GM18499 (cell line): ENCODE results near the gene FAM76B.
A peak's percentile ranks its signal among the peaks of the same experiment; 100 is the strongest.
"Not testable (repeated sequence)": the region's sequence is repeated elsewhere in the genome, so short reads cannot be mapped to it uniquely, and the experiment has no call there.

ENCODE experiments used
- ATAC-seq: cut with Tn5 transposase; IDR thresholded peaks from one replicate; pipeline ENCODE4 v1.9.1; 2021; ENCODE audit warnings: moderate number of reproducible peaks; ENCODE audit not compliant: insufficient read depth, unreplicated experiment

The FAM76B gene

DNA sequence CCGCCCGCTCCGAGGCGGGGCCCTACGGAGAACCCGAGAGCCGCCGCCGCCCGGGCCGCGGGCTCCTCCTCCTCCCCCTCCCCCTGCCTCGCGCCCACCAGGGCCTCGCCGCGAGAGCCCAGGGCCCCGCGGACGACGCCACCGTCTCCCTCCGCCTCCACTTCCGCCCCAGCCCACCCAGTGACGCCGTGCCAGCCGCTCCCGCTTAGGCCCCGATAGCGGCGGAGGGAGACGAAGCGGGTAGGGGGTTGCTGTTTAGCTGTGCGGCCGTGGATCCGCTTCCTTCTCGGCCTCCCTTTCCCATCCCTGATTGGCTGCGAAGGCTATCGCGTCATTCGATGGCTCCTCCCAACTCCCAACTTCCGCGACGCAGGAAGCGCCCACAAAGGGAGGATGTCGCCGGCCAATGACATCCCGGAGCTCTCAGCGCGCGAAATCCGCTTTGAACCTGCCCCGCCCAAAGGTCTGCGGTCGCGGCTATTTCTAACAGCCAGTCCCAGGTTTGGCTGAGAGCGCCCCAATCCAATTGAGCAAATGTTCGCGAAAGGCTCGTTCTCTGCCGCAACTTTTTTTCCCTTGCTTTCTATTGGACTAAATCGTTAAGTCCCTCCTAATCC lies at the start of gene FAM76B:
TSS of gene FAM76B (minus strand) at position 277 of the 617 bp plus-strand sequence. CDS start 304 bp downstream, outside the sequence.
- peak; percentile 46 for ATAC-seq

DNA sequence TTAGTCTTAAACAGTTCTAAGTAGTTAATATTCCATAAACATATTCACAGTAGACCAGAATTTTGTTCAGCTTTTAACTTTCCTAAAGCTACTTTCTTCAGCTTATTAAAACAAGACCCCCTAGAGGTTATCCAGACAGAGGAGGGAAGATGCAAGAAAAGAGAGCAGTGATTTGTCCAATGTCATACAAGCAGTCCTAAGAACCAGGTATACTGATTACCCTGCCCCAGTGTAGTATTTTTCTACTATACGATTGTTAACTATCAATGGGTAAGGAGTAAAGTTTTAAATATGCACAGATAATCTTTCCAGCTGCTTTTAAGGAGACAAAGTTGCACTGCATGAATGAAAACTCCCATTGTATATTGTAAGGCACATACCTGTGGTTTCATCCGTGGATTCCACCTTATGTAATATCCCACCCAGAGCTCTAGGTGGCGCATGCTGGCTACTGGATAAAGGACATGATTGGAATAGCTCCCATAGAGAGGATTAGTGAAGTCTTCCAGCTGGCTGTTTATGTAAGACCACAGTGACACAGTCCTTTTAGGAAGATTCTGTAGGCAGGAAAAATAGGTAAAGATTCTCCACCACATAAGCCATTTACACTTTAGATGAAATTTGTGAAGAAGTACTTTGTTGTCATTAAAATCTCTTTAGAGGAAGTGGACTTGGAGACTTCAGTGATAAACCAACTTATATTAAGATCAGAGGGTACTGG lies 46.3 kb upstream of the FAM76B start:
- ATAC-seq: peak; percentile 52

DNA sequence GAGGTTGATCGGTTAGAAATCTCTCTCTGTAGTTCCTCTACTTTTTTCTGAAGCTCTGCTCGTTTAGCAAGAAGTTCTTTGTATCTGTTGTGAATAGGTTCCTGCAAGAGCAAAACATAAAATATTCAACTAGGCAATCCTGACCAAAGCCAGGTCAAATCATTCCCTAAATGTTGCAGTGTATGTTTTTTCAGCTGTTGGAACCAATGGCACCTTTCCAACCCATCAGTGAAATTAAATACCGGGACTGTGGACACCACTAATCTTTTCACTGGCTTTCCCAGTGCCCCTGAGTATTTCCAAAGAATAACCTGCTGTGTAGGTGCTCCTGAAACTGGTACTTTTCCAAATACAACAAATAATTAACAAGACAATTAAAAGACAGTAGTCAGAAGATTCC lies 45.8 kb upstream of the FAM76B start:
- no peak for ATAC-seq

DNA sequence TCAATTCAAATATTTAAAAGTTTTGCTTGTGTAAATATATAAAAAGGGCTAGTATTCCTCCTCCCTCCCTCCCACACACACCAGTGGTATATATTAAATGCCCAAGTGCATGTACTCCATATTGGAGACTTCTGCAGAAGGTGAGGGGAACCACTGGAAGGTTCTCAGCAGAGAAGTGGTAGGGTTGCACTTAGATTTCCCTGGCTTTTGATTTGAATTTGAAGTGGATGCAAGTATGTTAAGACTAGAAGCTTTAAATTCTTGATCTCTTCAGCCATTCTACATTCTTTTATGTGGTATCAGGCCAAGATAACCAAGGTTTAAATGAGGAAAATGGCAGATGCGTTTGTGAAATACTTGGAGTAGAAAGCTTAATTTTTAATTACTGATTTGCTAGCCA lies 43.8 kb upstream of the FAM76B start:
- no peak for ATAC-seq

DNA sequence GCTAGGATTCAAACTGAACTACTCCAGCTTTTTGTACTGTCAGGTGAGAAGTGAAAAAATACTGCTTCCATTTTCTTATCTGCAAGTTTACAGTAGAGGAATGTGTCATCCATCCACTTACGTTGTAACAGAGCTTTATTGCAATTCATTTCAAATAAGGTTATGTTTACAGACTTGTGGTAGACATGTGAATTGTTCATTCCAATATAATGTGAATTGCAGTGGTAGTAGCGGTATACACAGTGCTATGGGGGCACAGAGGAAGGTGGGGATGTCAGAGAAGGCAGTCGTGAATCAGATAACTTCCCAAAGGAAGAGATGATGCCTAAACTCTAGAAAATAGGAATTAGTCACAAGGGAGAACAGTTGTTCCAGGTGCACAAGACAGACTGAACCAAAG lies 43.2 kb upstream of the FAM76B start:
- no peak for ATAC-seq

DNA sequence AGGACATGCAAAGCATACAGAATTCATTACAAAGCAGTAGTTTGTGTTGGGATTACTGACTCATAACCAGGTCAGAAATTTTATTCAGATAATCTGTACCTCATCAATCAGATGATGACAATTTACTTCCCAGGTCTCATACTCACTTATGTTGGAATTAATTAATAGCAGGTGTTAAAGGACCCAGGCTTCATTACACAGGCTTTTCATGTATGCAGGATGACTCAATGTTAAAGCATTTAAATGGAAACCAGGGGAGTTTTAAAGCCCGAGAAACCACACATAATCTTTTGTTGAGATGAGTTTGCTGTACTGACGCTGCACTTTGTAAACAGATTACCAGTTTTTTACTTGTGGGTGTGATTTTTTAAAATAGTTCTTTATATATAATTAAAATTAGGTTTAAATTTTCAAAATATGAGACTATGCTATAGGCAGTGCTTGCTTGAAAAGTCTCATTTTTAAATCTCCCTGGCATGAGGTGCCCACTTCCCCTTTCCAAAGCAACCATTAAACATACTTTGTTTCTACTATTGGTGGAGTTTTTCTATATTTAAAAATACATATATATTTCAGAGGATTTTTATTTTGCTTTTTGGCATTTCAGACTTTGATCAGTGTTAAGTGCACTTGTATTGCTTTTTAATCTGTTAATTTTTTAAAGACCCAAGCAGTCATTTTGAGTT lies 41.8 kb upstream of the FAM76B start:
- ATAC-seq: no peak

DNA sequence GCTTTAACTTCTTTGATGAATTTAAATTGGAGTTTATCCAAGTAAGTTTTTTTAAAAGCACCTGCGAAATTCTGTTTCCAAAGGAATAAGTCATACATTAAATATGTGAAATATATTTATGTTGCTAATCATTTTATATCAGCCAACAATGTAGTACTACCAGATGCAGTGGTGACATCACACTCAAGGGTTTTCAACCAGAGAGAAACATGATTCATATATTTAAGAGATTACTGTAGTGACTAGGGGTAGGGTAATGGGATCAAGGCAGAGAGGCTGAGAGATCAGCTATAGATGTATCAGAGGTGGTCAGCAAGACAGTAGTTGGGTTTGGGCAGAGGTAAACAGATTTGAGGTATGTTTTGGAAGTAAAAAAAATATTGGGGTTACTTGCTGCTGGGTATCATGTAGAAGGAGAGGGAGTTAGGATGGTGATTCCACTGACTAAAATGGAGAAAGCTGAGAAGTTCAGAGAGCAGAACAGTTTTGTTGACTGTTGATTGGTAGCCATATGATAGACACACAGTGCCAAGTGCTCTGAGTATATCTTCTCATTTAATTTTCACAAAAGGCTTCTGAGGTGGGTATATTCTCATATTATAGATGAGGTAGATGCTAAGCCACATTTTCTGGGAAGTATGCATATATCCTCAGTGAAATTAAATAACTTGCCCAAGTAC lies 40.1 kb upstream of the FAM76B start:
- no peak for ATAC-seq

DNA sequence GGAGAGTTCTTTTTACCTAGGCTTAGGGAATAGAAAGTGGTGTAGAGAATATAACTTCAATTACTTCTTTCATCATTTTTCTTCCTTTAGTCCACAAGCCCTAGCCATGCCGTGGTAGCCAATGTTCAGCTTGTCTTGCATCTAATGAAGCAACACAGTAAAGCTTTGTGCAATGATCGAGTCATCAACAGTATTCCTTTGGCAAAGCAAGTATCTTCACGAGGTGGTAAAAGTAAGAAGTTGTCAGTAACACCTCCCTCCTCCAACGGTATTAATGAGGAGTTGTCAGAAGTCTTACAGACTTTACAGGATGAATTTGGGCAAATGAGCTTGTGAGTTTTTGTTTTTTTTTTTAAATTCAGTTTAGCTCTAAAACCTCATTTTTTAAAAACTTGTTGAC lies 38.1 kb upstream of the FAM76B start:
- no peak for ATAC-seq

DNA sequence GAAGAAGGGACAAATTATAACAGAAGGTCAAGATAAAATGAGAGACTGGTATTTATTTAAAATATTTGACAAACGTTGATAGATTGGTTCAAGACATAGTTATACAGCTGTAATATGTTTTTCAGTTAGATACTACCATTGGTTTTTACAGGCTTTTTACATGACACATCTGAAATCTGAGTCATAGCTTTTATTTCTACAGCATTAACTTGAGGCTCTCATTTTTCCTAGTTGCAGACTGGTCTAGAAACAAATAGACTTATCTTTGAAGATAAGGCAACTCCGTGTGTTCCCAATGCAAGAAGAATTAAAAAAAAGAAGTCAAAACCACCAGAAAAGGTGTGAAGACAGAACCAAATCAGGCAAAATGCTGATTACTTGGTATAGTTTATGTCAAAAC lies 32.1 kb upstream of the FAM76B start:
- no peak for ATAC-seq

DNA sequence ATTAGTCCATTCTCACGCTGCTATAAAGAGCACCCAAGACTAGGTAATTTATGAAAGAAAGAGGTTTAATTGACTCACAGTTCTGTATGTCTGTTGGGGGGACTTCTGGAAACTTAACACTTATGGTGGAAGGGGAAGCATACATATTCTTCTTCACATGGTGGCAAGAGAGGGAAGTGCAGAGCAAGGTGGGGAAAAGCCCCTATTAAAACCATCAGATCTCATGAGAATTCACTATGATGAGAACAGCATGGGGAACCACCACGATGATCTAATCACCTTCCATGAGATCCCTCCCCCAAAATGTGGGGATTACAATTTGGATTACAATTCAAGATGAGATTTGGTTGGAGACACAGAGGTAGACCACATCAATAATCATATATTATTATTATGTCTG lies 26.5 kb upstream of the FAM76B start:
- no peak for ATAC-seq

DNA sequence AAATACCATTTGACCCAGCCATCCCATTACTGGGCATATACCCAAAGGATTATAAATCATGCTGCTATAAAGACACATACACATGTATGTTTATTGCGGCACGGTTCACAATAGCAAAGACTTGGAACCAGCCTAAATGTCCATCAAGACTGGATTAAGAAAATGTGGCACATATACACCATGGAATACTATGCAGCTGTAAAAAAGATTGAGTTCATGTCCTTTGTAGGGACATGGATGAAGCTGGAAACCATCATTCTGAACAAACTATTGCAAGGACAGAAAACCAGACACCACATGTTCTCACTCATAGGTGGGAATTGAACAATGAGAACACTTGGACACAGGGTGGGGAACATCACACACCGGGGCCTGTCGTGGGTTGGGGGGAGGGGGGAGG lies 21.5 kb upstream of the FAM76B start:
- ATAC-seq: not testable (repeated sequence)

DNA sequence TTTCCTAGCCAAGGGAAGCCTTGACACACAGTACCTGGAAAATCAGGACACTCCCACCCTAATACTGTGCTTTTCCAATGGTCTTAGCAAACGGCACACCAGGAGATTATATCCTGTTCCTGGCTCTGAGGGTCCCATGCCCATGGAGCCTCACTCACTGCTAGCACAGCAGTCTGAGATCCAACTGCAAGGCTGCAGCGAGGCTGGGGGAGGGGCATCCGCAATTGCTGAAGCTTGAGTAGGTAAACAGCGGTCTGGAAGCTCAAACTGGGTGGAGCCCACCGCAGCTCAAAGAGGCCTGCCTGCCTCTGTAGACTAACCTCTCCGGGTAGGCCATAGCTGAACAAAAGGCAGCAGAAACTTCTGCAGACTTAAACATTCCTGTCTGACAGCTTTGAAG lies 16.9 kb upstream of the FAM76B start:
- ATAC-seq: not testable (repeated sequence)

DNA sequence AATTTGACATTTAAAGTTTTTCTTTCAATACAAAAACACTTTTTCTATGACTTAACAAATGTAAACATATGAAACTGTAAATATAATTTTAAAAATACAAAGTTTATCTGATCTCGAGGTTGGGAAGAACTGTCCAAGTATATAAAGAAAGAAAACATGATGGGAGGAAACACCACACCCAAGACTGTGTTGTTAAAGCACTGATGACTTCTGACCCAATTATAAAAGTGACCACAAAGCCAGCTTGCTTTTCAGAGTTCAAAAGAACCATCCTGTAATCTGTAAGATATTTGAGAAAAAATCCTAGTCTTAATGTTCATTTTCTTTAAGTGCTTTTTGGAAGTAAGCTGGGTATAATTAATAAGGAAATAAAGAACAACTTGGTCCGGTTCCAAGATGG lies 16.3 kb upstream of the FAM76B start:
- no peak for ATAC-seq

DNA sequence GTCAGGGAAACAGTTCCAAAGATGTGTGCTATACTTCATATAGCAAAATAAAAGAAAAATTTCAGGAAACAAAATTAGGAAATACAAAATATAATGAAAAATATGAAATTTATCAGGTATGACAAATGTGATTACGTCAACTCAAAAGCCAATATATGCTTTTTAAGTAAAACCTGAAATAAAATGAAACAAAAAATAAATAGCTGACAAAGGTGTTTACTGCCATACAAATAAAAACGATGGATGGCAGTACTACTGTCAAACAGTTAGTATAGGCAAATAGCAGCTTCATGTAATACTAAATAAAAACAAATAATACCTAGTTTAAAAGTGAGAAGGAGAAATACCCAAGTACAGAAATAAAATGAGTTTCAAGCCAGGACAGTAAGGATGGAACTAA lies 14.4 kb upstream of the FAM76B start:
- no peak for ATAC-seq

DNA sequence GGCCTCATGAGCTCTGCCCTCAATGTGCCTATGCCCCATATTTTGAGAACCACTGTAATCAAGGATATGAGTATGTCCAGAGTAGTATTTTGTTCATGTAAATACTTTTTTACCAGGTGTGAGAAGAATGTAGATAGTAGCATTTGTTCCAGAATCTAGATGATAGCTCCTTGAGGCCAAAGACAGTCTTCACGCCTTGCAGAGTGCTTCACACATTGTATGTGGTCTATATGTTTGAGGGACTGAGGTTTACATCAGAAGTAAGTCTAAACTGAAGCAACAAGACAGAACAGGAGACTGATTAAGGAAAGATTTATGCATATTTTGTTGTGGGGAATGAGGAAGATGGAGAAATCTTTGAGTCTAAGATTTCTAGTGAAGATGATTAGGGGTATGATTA lies 13.2 kb upstream of the FAM76B start:
- no peak for ATAC-seq

DNA sequence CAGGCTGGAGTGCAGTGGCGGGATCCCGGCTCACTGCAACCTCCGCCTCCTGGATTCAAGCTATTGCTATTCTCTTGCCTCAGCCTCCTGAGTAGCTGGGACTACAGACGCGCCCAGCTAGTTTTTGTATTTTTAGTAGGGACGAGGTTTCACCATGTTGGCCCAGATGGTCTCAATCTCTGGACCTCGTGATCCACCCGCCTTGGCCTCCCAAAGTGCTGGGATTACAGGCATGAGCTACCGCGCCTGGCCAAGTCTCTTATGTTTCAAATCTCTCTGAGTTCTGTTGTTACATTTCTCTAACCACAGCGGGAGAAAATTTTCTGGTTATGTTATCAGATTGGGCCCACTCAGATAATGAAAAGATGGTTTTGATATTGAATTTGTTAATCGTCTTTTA lies 10.9 kb upstream of the FAM76B start:
- ATAC-seq: no peak

DNA sequence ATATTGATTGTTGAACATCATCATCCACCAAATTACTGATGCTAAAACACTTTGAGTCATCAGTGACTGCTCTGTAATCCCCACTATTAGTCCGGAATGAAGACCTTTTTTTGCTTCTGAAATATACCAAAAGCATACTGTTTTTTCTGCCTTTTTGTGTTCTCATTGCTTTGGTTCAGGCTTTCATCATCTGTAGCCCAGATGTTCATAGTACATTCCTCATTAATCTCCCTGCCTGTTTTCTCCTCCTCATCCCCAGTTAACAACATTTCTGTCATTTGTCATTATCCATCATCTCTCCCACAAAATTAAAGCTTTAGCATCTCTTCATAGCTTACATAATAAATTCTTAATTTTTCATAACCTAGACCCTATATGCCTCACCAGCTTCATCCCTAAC lies 10.0 kb upstream of the FAM76B start:
- no peak for ATAC-seq

DNA sequence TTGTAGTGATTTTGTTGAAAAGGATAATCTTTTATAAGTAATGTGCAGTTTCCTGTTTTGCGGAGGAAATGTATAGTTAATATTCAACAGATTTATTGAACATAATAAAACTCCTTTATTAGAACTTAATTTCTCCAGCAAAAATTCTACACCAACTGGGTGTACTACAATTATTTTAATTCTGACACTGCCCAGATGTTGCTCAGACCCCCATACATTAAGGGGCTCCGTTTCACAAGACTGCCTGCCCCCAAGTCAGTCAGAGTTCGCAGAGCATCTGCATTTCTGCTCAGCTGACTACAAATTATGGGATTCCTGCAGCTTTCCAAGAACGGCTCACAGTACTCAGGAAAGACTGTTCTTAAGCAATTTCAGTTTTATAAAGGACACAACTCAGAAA lies 6.9 kb upstream of the FAM76B start:
- ATAC-seq: no peak

DNA sequence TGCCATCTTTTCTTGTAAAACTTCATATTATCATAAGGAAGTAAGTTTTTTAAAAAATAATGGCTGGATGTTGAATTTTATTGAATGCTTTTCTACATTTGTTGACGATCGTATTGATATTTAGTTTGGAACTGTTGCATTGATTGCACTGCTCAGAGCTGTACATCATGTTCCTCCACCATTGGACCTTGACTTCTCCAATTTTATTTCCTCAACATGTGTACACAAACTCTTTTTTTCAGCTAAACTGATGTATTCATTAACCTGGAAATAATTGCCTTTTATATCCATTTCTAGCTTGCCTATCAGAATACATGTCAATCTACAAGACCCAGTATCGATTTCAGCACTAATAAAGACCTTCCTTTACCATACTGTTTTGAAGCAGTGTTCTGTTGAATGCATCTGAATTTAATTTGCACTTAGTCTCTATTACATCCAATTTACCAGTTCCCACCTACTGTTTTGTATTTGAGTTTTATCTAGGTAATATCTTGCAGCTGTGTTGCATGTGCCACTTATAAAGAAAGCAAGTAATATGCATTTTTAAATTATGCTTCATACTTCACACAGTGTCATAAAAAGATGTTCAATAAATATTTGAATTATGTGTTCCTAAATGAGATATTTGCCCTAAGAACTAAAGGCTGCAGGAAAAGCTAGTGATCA lies 6.2 kb upstream of the FAM76B start:
- ATAC-seq: no peak

DNA sequence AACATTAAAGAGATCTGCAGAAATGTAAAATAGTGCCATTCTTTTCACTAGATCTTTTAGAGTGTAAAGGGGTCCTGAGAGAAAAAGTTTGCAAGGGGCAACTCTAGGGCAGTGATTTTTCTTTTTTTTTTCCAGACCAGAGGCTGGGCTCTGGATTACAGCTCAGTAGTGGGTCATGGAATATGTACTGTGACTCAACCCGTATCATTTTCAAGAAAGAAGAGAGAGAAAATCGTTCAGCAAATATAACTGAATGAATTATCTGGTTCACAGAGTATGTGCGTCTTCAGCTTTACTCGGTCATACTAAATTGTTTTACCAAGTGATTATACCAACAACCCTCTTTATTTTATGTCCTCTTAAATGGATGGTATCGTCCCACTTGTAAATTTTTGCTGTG lies 4.5 kb upstream of the FAM76B start:
- ATAC-seq: no peak

DNA sequence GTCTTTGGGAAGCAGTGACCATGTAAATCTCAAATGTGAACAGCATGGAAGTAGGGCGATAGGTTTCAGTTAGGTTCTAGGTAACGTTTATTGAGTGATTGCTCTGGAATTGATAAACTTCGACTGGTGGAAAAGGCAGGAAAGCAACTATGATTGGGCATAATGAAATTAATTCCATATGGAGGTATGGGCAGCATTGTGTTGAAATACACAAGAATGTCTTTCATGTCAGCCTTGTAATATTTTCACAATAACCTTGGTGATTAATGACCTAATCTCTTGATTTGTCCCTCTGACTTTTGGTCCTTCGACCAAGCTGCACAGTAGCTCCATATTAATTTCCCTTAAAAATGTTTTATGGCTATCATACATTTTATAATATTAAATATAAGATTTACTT lies 3.5 kb upstream of the FAM76B start:
- no peak for ATAC-seq
